HG03175 (cell line): ENCODE data around the gene BLTP3A.
A peak's percentile ranks its signal among the peaks of the same experiment; 100 is the strongest.
"Not testable (repeated sequence)": the region's sequence is repeated elsewhere in the genome, so short reads cannot be mapped to it uniquely, and the experiment has no call there.

Experiments
- ATAC-seq: cut with Tn5 transposase; IDR thresholded peaks from one replicate; pipeline ENCODE4 v1.9.1; 2021; ENCODE audit warnings: mild to moderate bottlenecking, moderate library complexity; ENCODE audit not compliant: unreplicated experiment

Gene BLTP3A

GRCh38 chr6:34792605-34793500 lies 970 bp downstream of the BLTP3A start:
- no peak for ATAC-seq

GRCh38 chr6:34793877-34794276 lies 2.0 kb downstream of the BLTP3A start:
- ATAC-seq: no peak

GRCh38 chr6:34795836-34796425 lies 4.0 kb downstream of the BLTP3A start:
- ATAC-seq: no peak

GRCh38 chr6:34798057-34798456 lies 6.2 kb downstream of the BLTP3A start:
- ATAC-seq: no peak

GRCh38 chr6:34799547-34799946 lies 7.7 kb downstream of the BLTP3A start:
- ATAC-seq: no peak

- ATAC-seq: no peak
Observed at GRCh38 chr6:34804543-34804942, 12.7 kb downstream of the BLTP3A start.

- ATAC-seq: not testable (repeated sequence)
Observed at GRCh38 chr6:34805074-34805473, 13.2 kb downstream of the BLTP3A start.

- ATAC-seq: no peak
Observed at GRCh38 chr6:34806738-34807453, 15.0 kb downstream of the BLTP3A start.

- not testable (repeated sequence) for ATAC-seq
Observed at GRCh38 chr6:34808473-34808872, 16.6 kb downstream of the BLTP3A start.

GRCh38 chr6:34809419-34809818 lies 17.5 kb downstream of the BLTP3A start:
- not testable (repeated sequence) for ATAC-seq

- no peak for ATAC-seq
Observed at GRCh38 chr6:34810017-34810882, 18.4 kb downstream of the BLTP3A start.

- peak; percentile 95 for ATAC-seq
Observed at GRCh38 chr6:34810936-34811632, 19.2 kb downstream of the BLTP3A start.

GRCh38 chr6:34813028-34813713 lies 21.3 kb downstream of the BLTP3A start:
- no peak for ATAC-seq

GRCh38 chr6:34816635-34817301 lies 24.9 kb downstream of the BLTP3A start:
- no peak for ATAC-seq

GRCh38 chr6:34817446-34817845 lies 25.6 kb downstream of the BLTP3A start:
- no peak for ATAC-seq

GRCh38 chr6:34818872-34819570 lies 27.1 kb downstream of the BLTP3A start:
- ATAC-seq: not testable (repeated sequence)

GRCh38 chr6:34819571-34820480 lies 27.9 kb downstream of the BLTP3A start:
- no peak for ATAC-seq
